Erythroblast (primary cell): Measurements from ENCODE around the gene NRSN2.

Experiments
- GATA1 ChIP-seq: IDR thresholded peaks from 2 replicates; pipeline ENCODE4 v1.6.1; 2011; ENCODE audit warnings: low read depth, mild to moderate bottlenecking, control low read depth, low read length, moderate library complexity
- POLR2A ChIP-seq: IDR thresholded peaks from 2 replicates; pipeline ENCODE4 v1.6.1; 2011; ENCODE audit warnings: mild to moderate bottlenecking, low read length

DNA sequence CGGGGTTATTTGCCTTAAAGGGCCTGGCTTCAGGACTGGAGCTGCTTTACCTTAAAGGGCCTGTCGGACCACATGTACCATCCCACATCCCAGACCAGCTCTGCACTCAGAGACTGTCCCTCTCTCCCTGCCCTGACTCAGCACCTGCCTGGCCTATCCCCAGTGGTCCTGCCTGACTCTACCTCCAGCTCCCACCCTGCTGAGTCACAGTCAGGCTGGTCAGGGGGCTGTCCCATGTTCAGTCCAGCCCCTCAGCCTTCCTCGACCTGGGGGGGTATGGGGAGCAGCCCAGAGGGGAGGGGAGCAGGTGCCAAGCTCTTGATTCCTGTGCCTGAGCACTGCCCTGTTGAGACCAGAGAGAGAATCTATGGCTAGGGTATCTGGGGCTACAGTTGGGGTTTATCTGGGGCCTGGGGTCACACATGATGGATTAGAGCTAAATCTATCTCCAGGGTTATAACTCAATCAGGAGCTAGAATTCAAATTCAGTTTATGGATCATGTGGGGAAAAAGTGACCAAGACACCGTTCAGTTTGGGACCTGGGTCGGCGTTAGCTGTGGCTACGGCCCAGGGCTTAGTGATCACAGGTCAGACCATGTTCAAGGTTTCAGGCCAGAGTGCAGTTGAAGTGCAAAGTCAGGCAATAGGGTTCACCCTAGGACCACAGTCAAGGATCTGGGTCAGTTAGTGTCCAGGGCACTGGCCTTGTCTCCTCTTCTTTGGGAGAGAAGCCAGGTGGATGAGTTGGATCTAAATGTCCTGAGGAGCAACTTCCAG, 24.3 kb downstream of the NRSN2 start:
- no peak for TF ChIP-seq POLR2A
- TF ChIP-seq GATA1: no peak
